SK-N-MC (cell line): ENCODE measurements around the gene CFAP45.
A peak's percentile ranks its signal among the peaks of the same experiment; 100 is the strongest.

Experiments used
- DNase-seq: peaks from one replicate; pipeline ENCODE4 v3.0.0-alpha.2; 2011; ENCODE audit warnings: low read depth, low spot score
- H3K27ac ChIP-seq: fragments of 200-600 bp; sonication (generic); 2 replicates; pipeline ENCODE4 v1.5.1; 2016; ENCODE audit warnings: mixed run types
- H3K36me3 ChIP-seq: fragments of 200-600 bp; sonication (generic); 2 replicates; pipeline ENCODE4 v1.6.1; 2017; ENCODE audit warnings: antibody characterized with exemption, low read length, mixed read lengths; ENCODE audit not compliant: insufficient read depth
- H3K4me3 ChIP-seq: fragments of 200-600 bp; sonication (generic); 2 replicates; pipeline ENCODE4 v1.5.1; 2016
- H3K9ac ChIP-seq: fragments of 200-600 bp; sonication (generic); 2 replicates; pipeline ENCODE4 v1.8.0; 2017; ENCODE audit warnings: mixed run types, mixed read lengths; ENCODE audit not compliant: insufficient read length
- H3K9me3 ChIP-seq: fragments of 200-600 bp; sonication (generic); 2 replicates; pipeline ENCODE4 v1.6.1; 2017; ENCODE audit warnings: low read depth, mild to moderate bottlenecking, antibody characterized with exemption, low read length, moderate library complexity, mixed read lengths
- EZH2 ChIP-seq: fragments of 200-600 bp; sonication (generic); IDR thresholded peaks from one replicate; pipeline ENCODE4 v1.6.1; 2017; ENCODE audit warnings: antibody characterized with exemption
- FOXP2 ChIP-seq: optimal IDR thresholded peaks from 2 replicates; pipeline ENCODE3; 2011; ENCODE audit warnings: mild to moderate bottlenecking, moderate library complexity; ENCODE audit not compliant: insufficient read depth; ENCODE audit errors: extremely low read length, control extremely low read depth
- POLR2AphosphoS5 ChIP-seq: IDR thresholded peaks from 2 replicates; pipeline ENCODE4 v1.6.1; 2012; ENCODE audit warnings: mild to moderate bottlenecking, low read depth, low read length, borderline replicate concordance

The CFAP45 gene

GRCh38 chr1:159879977-159880376, 20.0 kb downstream of the CFAP45 start:
- Histone ChIP-seq H3K9ac (no peak overlapping the region), H3K9me3 (no peaks in the 10 kb centered on the region), H3K4me3 (no peak overlapping the region), H3K36me3 (no peaks in the 10 kb centered on the region), H3K27ac (no peak overlapping the region)
- TF ChIP-seq FOXP2 (no peak), POLR2AphosphoS5 (no peak), EZH2 (no peak)
- no peak for DNase-seq

DNA sequence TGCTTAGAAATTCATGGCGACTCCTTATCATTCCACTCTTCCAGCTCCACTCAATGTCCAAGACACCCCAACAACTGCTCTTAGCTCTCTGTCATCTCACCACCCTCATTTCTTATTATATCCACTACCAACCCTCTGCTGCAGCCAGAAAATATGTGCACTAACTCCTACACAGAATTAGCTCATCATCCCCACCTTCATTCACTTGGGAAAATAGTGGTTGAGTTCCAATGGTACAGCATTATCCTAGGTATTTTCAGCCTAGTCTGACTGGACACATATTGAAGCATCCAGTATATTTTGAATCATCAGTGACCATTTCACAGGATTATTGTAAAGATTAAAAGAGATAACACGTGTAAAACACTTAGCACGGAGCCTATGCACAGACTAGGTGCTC, 20.8 kb downstream of the CFAP45 start:
- Histone ChIP-seq H3K36me3 (no peaks in the 10 kb centered on the region), H3K27ac (no peak overlapping the region), H3K9ac (no peak overlapping the region), H3K4me3 (no peak overlapping the region), H3K9me3 (no peaks in the 10 kb centered on the region)
- no peak for DNase-seq
- no peak for TF ChIP-seq FOXP2
- no peak for TF ChIP-seq POLR2AphosphoS5
- no peak for TF ChIP-seq EZH2

- no peak for DNase-seq
- Histone ChIP-seq H3K27ac (no peak overlapping the region), H3K9me3 (no peaks in the 10 kb centered on the region), H3K9ac (no peak overlapping the region), H3K36me3 (no peaks in the 10 kb centered on the region), H3K4me3 (no peak overlapping the region)
- TF ChIP-seq EZH2 (no peak), POLR2AphosphoS5 (no peak), FOXP2 (no peak)
These were observed 22.1 kb downstream of the CFAP45 start for GRCh38 chr1:159877695-159878444.

- H3K4me3 ChIP-seq, result no peak overlapping the region
- no peaks in the 10 kb centered on the region for H3K36me3 ChIP-seq
- peak; percentile 22 for DNase-seq
- no peaks in the 10 kb centered on the region for H3K9me3 ChIP-seq
- TF ChIP-seq FOXP2 (no peak), POLR2AphosphoS5 (no peak), EZH2 (no peak)
- no peak overlapping the region for H3K9ac ChIP-seq
- peak overlapping the region; percentile 60 for H3K27ac ChIP-seq
These were observed 26.3 kb downstream of the CFAP45 start for GRCh38 chr1:159873530-159874143.

- Histone ChIP-seq H3K9ac (no peak overlapping the region), H3K4me3 (no peak overlapping the region), H3K36me3 (no peaks in the 10 kb centered on the region), H3K27ac (peak overlapping the region; percentile 42; the same call in 1 of the 2 replicates), H3K9me3 (no peaks in the 10 kb centered on the region)
- no peak for TF ChIP-seq EZH2
- TF ChIP-seq FOXP2, result no peak
- TF ChIP-seq POLR2AphosphoS5, result no peak
- no peak for DNase-seq
These were observed 27.1 kb downstream of the CFAP45 start for GRCh38 chr1:159872891-159873290.

DNA sequence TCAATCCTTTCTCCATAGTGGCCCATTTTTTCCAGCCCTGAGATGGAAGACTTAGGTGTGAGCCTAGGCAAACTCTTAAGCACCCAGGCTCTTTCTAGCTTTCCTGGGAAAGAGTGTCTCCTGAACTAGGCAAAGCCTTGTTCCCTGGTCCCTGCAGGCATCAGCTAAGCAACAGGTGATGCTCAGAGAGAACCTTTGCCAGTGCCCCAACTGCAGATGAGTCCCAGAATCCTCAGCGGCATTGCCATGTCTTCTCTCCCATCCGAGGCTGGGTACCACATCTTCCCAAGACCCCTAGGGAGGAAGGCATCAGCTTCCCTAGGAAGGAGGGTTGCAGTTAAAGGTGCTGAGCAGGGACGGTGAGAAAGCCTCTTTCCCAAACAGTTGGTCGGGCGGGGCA, 29.3 kb downstream of the CFAP45 start:
- no peaks in the 10 kb centered on the region for H3K36me3 ChIP-seq
- H3K4me3 ChIP-seq, result no peak overlapping the region
- DNase-seq, result no peak
- no peak overlapping the region for H3K9ac ChIP-seq
- no peaks in the 10 kb centered on the region for H3K9me3 ChIP-seq
- TF ChIP-seq EZH2 (no peak), POLR2AphosphoS5 (no peak), FOXP2 (no peak)
- no peak overlapping the region for H3K27ac ChIP-seq

DNA sequence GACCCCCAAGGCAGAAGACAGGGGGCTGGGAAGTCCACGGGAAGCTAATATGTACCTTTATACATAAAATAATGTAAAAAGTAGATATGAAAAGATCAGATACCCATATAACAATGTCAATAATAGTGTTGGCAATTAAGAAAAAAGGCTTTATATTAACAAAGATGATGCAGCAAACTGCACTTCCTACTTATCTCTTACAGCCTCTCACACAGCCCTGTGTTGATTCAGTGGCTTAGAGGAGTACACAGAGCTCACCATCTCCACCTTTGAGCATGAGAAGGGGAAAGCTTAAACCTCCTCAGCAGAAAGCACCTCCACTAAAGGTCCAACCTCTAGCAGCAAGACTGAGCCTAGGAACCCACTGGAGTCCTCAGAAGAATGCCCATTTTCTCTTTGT, 30.4 kb downstream of the CFAP45 start:
- Histone ChIP-seq H3K9ac (no peak overlapping the region), H3K4me3 (no peak overlapping the region), H3K9me3 (no peaks in the 10 kb centered on the region), H3K36me3 (no peaks in the 10 kb centered on the region), H3K27ac (no peak overlapping the region)
- DNase-seq, result no peak
- TF ChIP-seq FOXP2 (no peak), EZH2 (no peak), POLR2AphosphoS5 (no peak)

- Histone ChIP-seq H3K4me3 (no peak overlapping the region), H3K9me3 (no peaks in the 10 kb centered on the region), H3K9ac (no peak overlapping the region), H3K36me3 (no peaks in the 10 kb centered on the region), H3K27ac (no peak overlapping the region)
- no peak for DNase-seq
- TF ChIP-seq EZH2, result no peak
- no peak for TF ChIP-seq POLR2AphosphoS5
- TF ChIP-seq FOXP2, result no peak
These were observed 30.8 kb downstream of the CFAP45 start for GRCh38 chr1:159869173-159869572.
